ENCODE data around the gene CREB3L2. TPM values are rescaled to one million over a fixed set of nuclear protein-coding genes. Genes with fewer than 3 reads are reported as not detected.

The CREB3L2 gene
- total and polyA plus RNA-seq, 10 of the 15 experiments (the other 5 are each of a cell fraction or from before 2014, with no cell fraction given) = 6.4 to 67.1 (median 26.2) TPM

GRCh38 chr7:137900137-137900536, 101.7 kb downstream of the CREB3L2 start:
- Histone ChIP-seq H3K36me3 (ENCODE audit: control insufficient read depth in 2 of 2, insufficient read depth in 2 of 2, low read length in 1 of 2) (peaks cover 5 to 21% of the 10 kb centered on the region in 2 experiments), H3K79me2 (ENCODE audit: control insufficient read depth, insufficient read depth, low read length) (no peaks in the 10 kb centered on the region), H3K27me3 (replicated peaks in 1 of 2; ENCODE audit: control insufficient read depth in 2 of 2, insufficient read depth in 2 of 2, low read length in 1 of 2) (no peaks in the 10 kb centered on the region), H3K4me3 (no peak overlapping the region), H3K27ac (ENCODE audit: control insufficient read depth, insufficient read depth) (no peak overlapping the region), H2AFZ (ENCODE audit: control insufficient read depth, low read depth, low read length) (no peak overlapping the region), H3K4me2 (ENCODE audit: control insufficient read depth, insufficient read depth) (no peak overlapping the region), H3K9ac (ENCODE audit: control insufficient read depth, insufficient read depth, low read length) (no peak overlapping the region), H3K4me1 (ENCODE audit: control insufficient read depth, insufficient read depth, low read length) (peaks cover 22% of the 10 kb centered on the region), H3K9me3 (replicated peaks; ENCODE audit: control insufficient read depth, insufficient read depth, low read length) (no peaks in the 10 kb centered on the region), H4K20me1 (ENCODE audit: control insufficient read depth, insufficient read depth) (no peaks in the 10 kb centered on the region)
- SMC1A ChIA-PET (ENCODE audit: uncharacterized antibody, unreplicated experiment) = interaction anchor here (0.6 to 9.9 kb wide), 30 partner anchors 12 to 339 kb away, joined by 3 to 436 read pairs (median 4); partner anchors contain the start of gene CREB3L2
- in situ Hi-C loops (cut with MboI) = loop anchor here (5.0 kb wide), 1 partner anchor 837 kb away; no protein-coding TSS in a partner anchor
- CTCF ChIA-PET = interaction anchor here (0.7 to 20.5 kb wide), 24 partner anchors 35 to 839 kb away, joined by 3 to 704 read pairs (median 4); partner anchors contain the start of gene CREB3L2
- ATAC-seq = no peak
- POLR2A ChIA-PET = interaction anchor here (0.7 to 1.1 kb wide), 4 partner anchors 96 to 293 kb away, joined by 3 to 4 read pairs (median 3); no protein-coding TSS in a partner anchor
- BruUV-seq (replicated peaks) = no TSS peak
- TF ChIP-seq EZH2 (IDR thresholded peaks at IDR 0.05; ENCODE audit: borderline replicate concordance, control insufficient read depth, low read depth, low read length) (no peak), GATAD2B (conservative IDR thresholded peaks at IDR 0.05; ENCODE audit: low read depth) (no peak), PAX8 (IDR thresholded peaks at IDR 0.05) (no peak), CREB1 (IDR thresholded peaks at IDR 0.05; ENCODE audit: low read depth) (no peak), RAD21 (IDR thresholded peaks at IDR 0.05; ENCODE audit: insufficient read depth, low read depth, low read length) (no peak), ESRRA (IDR thresholded peaks at IDR 0.05; ENCODE audit: low read length) (no peak), YY1 (IDR thresholded peaks at IDR 0.05; ENCODE audit: low read depth, low read length) (no peak), ATF7 (IDR thresholded peaks at IDR 0.05; ENCODE audit: low read depth) (no peak), SMAD5 (IDR thresholded peaks at IDR 0.05; ENCODE audit: low read depth) (no peak)
- FAIRE-seq = no peak
- RAD21 ChIA-PET (ENCODE audit: unreplicated experiment) = interaction anchor here (0.6 to 11.9 kb wide), 12 partner anchors 60 to 308 kb away, joined by 3 to 340 read pairs (median 4); partner anchors contain the start of gene CREB3L2
- 100% methylated on average over 4 of the region's 4 CpGs for WGBS (ENCODE audit: insufficient coverage, insufficient replicate concordance, low lambda C conversion rate, missing lambda C conversion rate)
- intact Hi-C loops (cut with micrococcal nuclease; ENCODE audit: unreplicated experiment) = loop anchor here (5.0 to 10.0 kb wide), 2 partner anchors 262 to 565 kb away; partner anchors contain the start of gene TRIM24
- DNase-seq (ENCODE audit: low read depth, low spot score) = no peak

All from GM12878 (cell line).